Cardiac muscle cell (in vitro differentiated cells and primary cell): ENCODE measurements around the gene ACP6. TPM values are rescaled to one million over a fixed set of nuclear protein-coding genes. Genes with fewer than 3 reads are reported as not detected.

Experiments
- DNase-seq, 2 donors: peaks; one replicate each; pipeline versions ENCODE4 v3.0.0 to v3.0.0-alpha.2; 2010 to 2017; ENCODE audit warnings: low read depth in 1 of 2, low spot score in 1 of 2
- H3K27ac ChIP-seq: fragments of 200-600 bp; sonication (generic); 2 replicates; pipeline ENCODE4 v1.5.1; 2016
- H3K27me3 ChIP-seq: fragments of 200-600 bp; sonication (generic); 2 replicates; pipeline ENCODE4 v1.6.0; 2016; ENCODE audit warnings: control low read depth
- H3K36me3 ChIP-seq: fragments of 200-600 bp; sonication (generic); 2 replicates; pipeline ENCODE4 v1.5.1; 2016; ENCODE audit warnings: control low read depth
- H3K4me1 ChIP-seq: fragments of 200-600 bp; sonication (generic); 2 replicates; pipeline ENCODE4 v1.8.1; 2017; ENCODE audit warnings: low read depth, mild to moderate bottlenecking, mixed run types
- H3K4me3 ChIP-seq: fragments of 200-600 bp; sonication (generic); 2 replicates; pipeline ENCODE4 v1.5.1; 2016; ENCODE audit warnings: mild to moderate bottlenecking
- H3K9me3 ChIP-seq: fragments of 200-600 bp; sonication (generic); 2 replicates; pipeline ENCODE4 v1.5.1; 2017; ENCODE audit warnings: low read depth, mild to moderate bottlenecking, control low read depth
- CTCF ChIP-seq: IDR thresholded peaks from 2 replicates; pipeline ENCODE4 v1.5.1; 2012; ENCODE audit warnings: low read depth, mild to moderate bottlenecking, low read length
- polyA plus RNA-seq: library from polyadenylated mRNA; unstranded; fragments of >200 nt; fragmentation: Nextera tagmentation; extraction: Ambion mirVana; gene quantifications from 2 replicates; pipeline ENCODE4 v1.2.1, GENCODE V29; 2016
- total RNA-seq: library from RNA; depleted of rRNA; stranded (reverse); fragments of >200 nt; gene quantifications from 2 replicates; pipeline ENCODE4 v1.2.3, GENCODE V29; 2016

ACP6 gene
- total and polyA plus RNA-seq, 2 experiments from 2014 or later: 45.7 to 73.9 TPM

- Histone ChIP-seq H3K27ac (no peak overlapping the region), H3K4me3 (no peak overlapping the region), H3K27me3 (peaks cover 3% of the 10 kb centered on the region), H3K36me3 (no peaks in the 10 kb centered on the region), H3K9me3 (no peaks in the 10 kb centered on the region), H3K4me1 (no peaks in the 10 kb centered on the region)
- TF ChIP-seq CTCF: no peak
- peak in 1 of 2 donors; percentile 71 for DNase-seq
Observed at GRCh38 chr1:147676311-147677085, 6.2 kb upstream of the ACP6 start.

GRCh38 chr1:147673816-147674215, 3.5 kb upstream of the ACP6 start:
- Histone ChIP-seq H3K27me3 (peaks cover 3% of the 10 kb centered on the region), H3K27ac (no peak overlapping the region), H3K4me3 (no peak overlapping the region), H3K4me1 (peaks cover 3% of the 10 kb centered on the region), H3K36me3 (no peaks in the 10 kb centered on the region), H3K9me3 (no peaks in the 10 kb centered on the region)
- DNase-seq: peak in 1 of 2 donors; percentile 42
- no peak for TF ChIP-seq CTCF

GRCh38 chr1:147673406-147673805, 3.1 kb upstream of the ACP6 start:
- DNase-seq: peak in 1 of 2 donors; percentile 91
- no peak overlapping the region for H3K27ac ChIP-seq
- H3K4me3 ChIP-seq: no peak overlapping the region
- TF ChIP-seq CTCF: no peak
- peaks cover 7% of the 10 kb centered on the region for H3K4me1 ChIP-seq
- H3K27me3 ChIP-seq: peaks cover 3% of the 10 kb centered on the region
- H3K36me3 ChIP-seq: no peaks in the 10 kb centered on the region
- no peaks in the 10 kb centered on the region for H3K9me3 ChIP-seq

GRCh38 chr1:147669469-147670318, 630 bp downstream of the ACP6 start:
- peak overlapping the region; percentile 59 for H3K27ac ChIP-seq
- no peak for TF ChIP-seq CTCF

GRCh38 chr1:147665521-147665920, 4.8 kb downstream of the ACP6 start:
- H3K27ac ChIP-seq: no peak overlapping the region
- TF ChIP-seq CTCF: peak; percentile 25
- DNase-seq: no peak
- H3K4me1 ChIP-seq: peaks cover 12% of the 10 kb centered on the region
- H3K9me3 ChIP-seq: no peaks in the 10 kb centered on the region
- no peak overlapping the region for H3K4me3 ChIP-seq
- no peaks in the 10 kb centered on the region for H3K36me3 ChIP-seq
- no peaks in the 10 kb centered on the region for H3K27me3 ChIP-seq

More at GRCh38 chr1:147669469-147670318, 630 bp downstream of the ACP6 start:
- DNase-seq: peak; percentile 51 to 60
- peaks cover 12% of the 10 kb centered on the region for H3K4me1 ChIP-seq
- H3K36me3 ChIP-seq: no peaks in the 10 kb centered on the region
- H3K27me3 ChIP-seq: peaks cover 3% of the 10 kb centered on the region
- peak overlapping the region; percentile 38 for H3K4me3 ChIP-seq
- H3K9me3 ChIP-seq: no peaks in the 10 kb centered on the region
